Measurements from ENCODE around the gene RTL5. TPM values are rescaled to one million over a fixed set of nuclear protein-coding genes. Genes with fewer than 3 reads are reported as not detected.

RTL5 gene
- total RNA-seq, 1 experiment from 2014 or later = 8.4 TPM

- CTCF ChIA-PET = no interaction called here
Measured at GRCh38 chrX:72128183-72128834, 3.4 kb downstream of the RTL5 start.

DNA sequence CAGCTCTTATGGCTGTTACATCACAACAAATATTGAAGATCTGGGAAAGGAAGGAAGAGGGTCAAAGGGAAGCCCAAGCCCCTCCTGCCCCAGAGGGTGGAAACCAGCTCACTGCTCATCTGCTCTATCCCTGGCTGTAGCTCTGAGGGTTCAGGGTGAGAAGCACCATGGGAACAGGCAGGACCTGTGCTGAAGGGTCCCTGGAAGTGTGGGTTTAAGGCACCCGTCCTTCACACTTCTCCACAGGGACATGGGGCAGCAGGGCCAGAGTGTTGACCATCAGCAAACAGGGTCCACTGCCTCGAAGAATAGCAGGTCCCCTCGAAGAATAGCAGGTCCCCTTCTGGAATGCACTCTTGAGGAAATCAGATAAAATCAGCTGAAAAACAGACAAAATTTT lies 4.4 kb downstream of the RTL5 start:
- intact Hi-C loops (cut with micrococcal nuclease; ENCODE audit: unreplicated experiment) = no loop called here
- Histone ChIP-seq H3K27me3 (replicated peaks; ENCODE audit: insufficient read depth, low read depth, low read length, poor library complexity) (no peaks in the 10 kb centered on the region), H3K4me1 (ENCODE audit: insufficient read depth, low read length, poor library complexity, severe bottlenecking) (peaks cover 30% of the 10 kb centered on the region), H3K9me3 (ENCODE audit: low read depth, low read length, poor library complexity, severe bottlenecking) (no peaks in the 10 kb centered on the region), H3K36me3 (ENCODE audit: insufficient read depth, low read length, poor library complexity, severe bottlenecking) (no peaks in the 10 kb centered on the region), H3K27ac (ENCODE audit: low read depth, low read length, poor library complexity, severe bottlenecking) (no peak overlapping the region), H3K4me3 (ENCODE audit: low read depth, low read length, poor library complexity, severe bottlenecking) (no peak overlapping the region)
- POLR2A ChIA-PET (ENCODE audit: low non-redundant PET) = no interaction called here
- CTCF ChIA-PET = interaction anchor here (0.6 to 0.7 kb wide), 3 partner anchors 23 to 128 kb away, joined by 3 to 4 read pairs (median 3); no protein-coding TSS in a partner anchor
- BruUV-seq (replicated peaks) = no TSS peak
- no peak for TF ChIP-seq CTCF (conservative IDR thresholded peaks at IDR 0.05; ENCODE audit: low read depth, low read length)
- TF ChIP-seq EZH2 (IDR thresholded peaks at IDR 0.05; ENCODE audit: borderline replicate concordance, low read depth, low read length, poor library complexity, severe bottlenecking) = no peak
- no peak for DNase-seq (ENCODE audit: low spot score)

More at GRCh38 chrX:72128183-72128834, 3.4 kb downstream of the RTL5 start:
- POLR2A ChIA-PET (ENCODE audit: low non-redundant PET) = no interaction called here
- TF ChIP-seq EZH2 (IDR thresholded peaks at IDR 0.05; ENCODE audit: borderline replicate concordance, low read depth, low read length, poor library complexity, severe bottlenecking) (no peak), CTCF (conservative IDR thresholded peaks at IDR 0.05; ENCODE audit: low read depth, low read length) (no peak)
- Histone ChIP-seq H3K9me3 (ENCODE audit: low read depth, low read length, poor library complexity, severe bottlenecking) (no peaks in the 10 kb centered on the region), H3K36me3 (ENCODE audit: insufficient read depth, low read length, poor library complexity, severe bottlenecking) (no peaks in the 10 kb centered on the region), H3K27ac (ENCODE audit: low read depth, low read length, poor library complexity, severe bottlenecking) (no peak overlapping the region), H3K27me3 (replicated peaks; ENCODE audit: insufficient read depth, low read depth, low read length, poor library complexity) (no peaks in the 10 kb centered on the region), H3K4me1 (ENCODE audit: insufficient read depth, low read length, poor library complexity, severe bottlenecking) (peaks cover 23% of the 10 kb centered on the region), H3K4me3 (ENCODE audit: low read depth, low read length, poor library complexity, severe bottlenecking) (no peak overlapping the region)
- no peak for DNase-seq (ENCODE audit: low spot score)
- no TSS peak for BruUV-seq (replicated peaks)
- intact Hi-C loops (cut with micrococcal nuclease; ENCODE audit: unreplicated experiment) = no loop called here

DNA sequence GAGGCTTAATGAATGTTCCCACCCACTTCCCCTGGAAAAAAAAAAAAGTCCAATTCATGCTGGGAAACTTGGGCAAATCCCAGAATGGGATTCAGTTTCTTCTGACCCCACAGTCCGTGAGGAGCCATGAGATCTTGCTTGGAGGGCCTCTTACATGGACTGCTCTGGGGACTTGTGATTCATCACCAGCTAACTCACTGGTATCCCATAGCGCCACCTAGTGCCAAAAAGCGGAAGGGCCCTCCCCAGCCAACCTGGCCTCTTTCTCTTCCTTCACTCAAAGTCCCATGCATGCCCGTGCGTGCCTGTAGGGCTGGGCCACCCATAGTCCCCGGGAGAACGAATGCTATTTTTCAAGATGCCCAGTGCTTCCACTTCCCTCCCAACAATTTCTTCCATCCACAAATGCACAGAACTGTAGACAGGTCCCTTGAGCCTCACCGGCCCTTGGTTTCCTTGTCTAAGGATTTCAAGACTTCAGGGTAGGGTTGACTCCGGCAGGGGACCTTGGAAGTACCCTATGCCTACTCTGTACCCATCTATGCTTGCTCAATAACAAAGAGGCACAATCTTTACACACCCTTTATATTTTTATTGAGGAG lies 5.1 kb downstream of the RTL5 start:
- Histone ChIP-seq H3K36me3 (ENCODE audit: insufficient read depth, low read length, poor library complexity, severe bottlenecking) (no peaks in the 10 kb centered on the region), H3K27me3 (replicated peaks; ENCODE audit: insufficient read depth, low read depth, low read length, poor library complexity) (no peaks in the 10 kb centered on the region), H3K4me3 (ENCODE audit: low read depth, low read length, poor library complexity, severe bottlenecking) (no peak overlapping the region), H3K9me3 (ENCODE audit: low read depth, low read length, poor library complexity, severe bottlenecking) (no peaks in the 10 kb centered on the region), H3K27ac (ENCODE audit: low read depth, low read length, poor library complexity, severe bottlenecking) (no peak overlapping the region), H3K4me1 (ENCODE audit: insufficient read depth, low read length, poor library complexity, severe bottlenecking) (peaks cover 30% of the 10 kb centered on the region)
- DNase-seq (ENCODE audit: low spot score) = peak; percentile 88
- no TSS peak for BruUV-seq (replicated peaks)
- intact Hi-C loops (cut with micrococcal nuclease; ENCODE audit: unreplicated experiment) = loop anchor here (1.0 kb wide), 2 partner anchors 108 to 128 kb away; no protein-coding TSS in a partner anchor
- POLR2A ChIA-PET (ENCODE audit: low non-redundant PET) = no interaction called here
- CTCF ChIA-PET = interaction anchor here (0.6 to 1.5 kb wide), 6 partner anchors 28 to 267 kb away, joined by 3 to 11 read pairs (median 5); no protein-coding TSS in a partner anchor
- TF ChIP-seq EZH2 (IDR thresholded peaks at IDR 0.05; ENCODE audit: borderline replicate concordance, low read depth, low read length, poor library complexity, severe bottlenecking) (no peak), CTCF (conservative IDR thresholded peaks at IDR 0.05; ENCODE audit: low read depth, low read length) (peak; percentile 90)

All from A673 (cell line).